Keratinocyte (primary cell): Measurements from ENCODE around the gene EGFL7.
"Not testable (repeated sequence)": the region's sequence is repeated elsewhere in the genome, so short reads cannot be mapped to it uniquely, and the experiment has no call there.

ENCODE experiments used
- CTCF ChIP-seq, 3 experiments: IDR thresholded peaks in 1 of 3; conservative IDR thresholded peaks in 1 of 3; optimal IDR thresholded peaks in 1 of 3; 2 replicates in 2 of 3; 3 replicates in 1 of 3; pipeline versions ENCODE3 to v1.5.1; 2011; ENCODE audit warnings: low read length in 3 of 3, mild to moderate bottlenecking in 3 of 3, moderate library complexity in 2 of 3, control low read depth in 1 of 3, inconsistent platforms in 1 of 3; ENCODE audit not compliant: insufficient read depth in 2 of 3; ENCODE audit errors: extremely low read depth in 1 of 3
- EZH2 ChIP-seq: IDR thresholded peaks from one replicate; pipeline ENCODE4 v1.6.1; 2012; ENCODE audit warnings: inconsistent platforms, mild to moderate bottlenecking, low read length, moderate library complexity

DNA sequence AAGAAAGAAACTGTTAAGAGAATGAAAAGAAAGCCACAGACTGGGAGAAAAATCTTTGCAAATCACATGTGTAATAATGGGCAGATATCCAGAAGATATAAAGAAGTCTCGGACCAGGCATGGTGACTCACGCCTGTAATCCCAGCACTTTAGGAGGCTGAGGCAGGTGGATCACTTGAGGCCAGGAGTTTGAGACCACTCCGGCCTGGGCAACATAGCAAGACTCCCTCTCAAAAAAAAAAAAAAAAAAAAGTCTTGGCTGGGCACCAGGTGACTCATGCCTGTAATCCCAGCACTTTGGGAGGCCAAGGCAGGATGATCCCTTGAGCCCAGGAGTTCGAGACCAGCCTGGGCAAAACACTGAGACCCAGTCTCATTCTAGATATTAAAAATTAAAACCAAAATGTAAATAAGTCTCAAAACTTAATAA lies 48.5 kb downstream of the EGFL7 start:
- TF ChIP-seq CTCF (optimal IDR thresholded peaks at IDR 0.05 in 1 of 3, IDR thresholded peaks at IDR 0.05 in 1 of 3, conservative IDR thresholded peaks at IDR 0.05 in 1 of 3; ENCODE audit: extremely low read depth in 1 of 3, insufficient read depth in 2 of 3, low read length in 3 of 3); EZH2: not testable (repeated sequence)
